H1 (cell line): ENCODE measurements around the gene CD300LB. TPM values are rescaled to one million over a fixed set of nuclear protein-coding genes. Genes with fewer than 3 reads are reported as not detected.

Source experiments
- CTCF ChIA-PET: fragments of 300-600 bp; sonication (Branson Sonifier 250); formaldehyde crosslinking; loops from one replicate; lab custom pipeline; 2021; ENCODE audit not compliant: partially characterized antibody; lab: Charles Lee
- POLR2A ChIA-PET: fragments of 300-600 bp; sonication (Branson Sonifier 250); formaldehyde crosslinking; loops from one replicate; lab custom pipeline; 2021; ENCODE audit warnings: inconsistent platforms; ENCODE audit not compliant: partially characterized antibody; lab: Charles Lee
- DNase-seq, 2 experiments: peaks; one replicate each; pipeline versions ENCODE4 v3.0.0 to v3.0.0-alpha.2; 2010 to 2022; ENCODE audit warnings: low spot score in 2 of 2, low read depth in 1 of 2, mixed read lengths in 1 of 2
- FAIRE-seq: peaks from 2 replicates; lab custom pipeline; 2011; peaks lifted over from hg19 to GRCh38; lab: Jason Lieb, UNC
- H2AFZ ChIP-seq: 2 replicates; pipeline ENCODE4 v1.8.1; 2012; ENCODE audit warnings: low read length, inconsistent platforms
- H2AK5ac ChIP-seq: 2 replicates; pipeline ENCODE4 v1.6.1; 2013; ENCODE audit warnings: low read depth, low read length
- H2BK120ac ChIP-seq: replicated peaks from 2 replicates; pipeline ENCODE3; 2013; ENCODE audit warnings: low read depth, low read length, inconsistent platforms
- H2BK12ac ChIP-seq: 2 replicates; pipeline ENCODE4 v1.6.1; 2013; ENCODE audit warnings: low read depth, low read length
- H2BK15ac ChIP-seq: 2 replicates; pipeline ENCODE4 v1.6.1; 2013; ENCODE audit warnings: low read length
- H2BK20ac ChIP-seq: 2 replicates; pipeline ENCODE4 v1.6.1; 2013; ENCODE audit warnings: low read length
- H2BK5ac ChIP-seq: 2 replicates; pipeline ENCODE4 v1.6.1; 2013; ENCODE audit warnings: low read depth, low read length
- H3K14ac ChIP-seq: 2 replicates; pipeline ENCODE4 v1.6.1; 2013; ENCODE audit warnings: inconsistent platforms; ENCODE audit not compliant: insufficient read length
- H3K18ac ChIP-seq: 2 replicates; pipeline ENCODE4 v1.6.1; 2013; ENCODE audit warnings: low read length; ENCODE audit errors: extremely low read depth
- H3K23ac ChIP-seq: 2 replicates; pipeline ENCODE4 v1.6.1; 2013; ENCODE audit warnings: inconsistent platforms; ENCODE audit not compliant: insufficient read length
- H3K23me2 ChIP-seq: 2 replicates; pipeline ENCODE4 v1.6.1; 2013; ENCODE audit warnings: low read depth, low read length
- H3K27ac ChIP-seq: 2 replicates; pipeline ENCODE4 v1.6.1; 2011; ENCODE audit warnings: low read depth, low read length, inconsistent platforms
- H3K27me3 ChIP-seq, 4 experiments: replicated peaks in 1 of 4; 1 replicate in 1 of 4; 2 replicates in 3 of 4; pipeline versions ENCODE4 v1.6.1 to v1.8.1; 2011 to 2013; ENCODE audit warnings: low read length in 3 of 4, mild to moderate bottlenecking in 3 of 4, inconsistent platforms in 2 of 4, mixed read lengths in 2 of 4, moderate library complexity in 1 of 4; ENCODE audit not compliant: control insufficient read depth in 3 of 4, insufficient read depth in 3 of 4; ENCODE audit errors: extremely low read depth in 1 of 4
- H3K36me3 ChIP-seq, 4 experiments: 2 replicates each; pipeline versions ENCODE4 v1.6.1 to v1.8.1; 2011 to 2013; ENCODE audit warnings: mild to moderate bottlenecking in 4 of 4, low read length in 3 of 4, moderate library complexity in 2 of 4, control low read depth in 1 of 4, inconsistent platforms in 1 of 4; ENCODE audit not compliant: insufficient read depth in 4 of 4, control insufficient read depth in 2 of 4
- H3K4ac ChIP-seq: replicated peaks from 2 replicates; pipeline ENCODE3; 2013; ENCODE audit warnings: low read length, low read depth, mixed read lengths, inconsistent platforms; ENCODE audit not compliant: insufficient read length
- H3K4me1 ChIP-seq, 4 experiments: replicated peaks in 1 of 4; 1 replicate in 1 of 4; 2 replicates in 3 of 4; pipeline versions ENCODE4 v1.6.1 to v1.8.1; 2011 to 2013; ENCODE audit warnings: low read length in 3 of 4, inconsistent platforms in 2 of 4, mixed read lengths in 1 of 4; ENCODE audit not compliant: insufficient read depth in 4 of 4, control insufficient read depth in 3 of 4
- H3K4me2 ChIP-seq, 2 experiments: 2 replicates each; pipeline versions ENCODE4 v1.6.1 to v1.8.1; 2011 to 2013; ENCODE audit warnings: low read depth in 2 of 2, low read length in 2 of 2, control low read depth in 1 of 2, inconsistent platforms in 1 of 2, mild to moderate bottlenecking in 1 of 2; ENCODE audit not compliant: insufficient read depth in 1 of 2
- H3K4me3 ChIP-seq, 4 experiments: fragments of 200-600, 300-600 bp in 1 of 4; sonication (generic), shearing (Covaris generic), sonication (Bioruptor Twin) in 1 of 4; 2 replicates each; pipeline versions ENCODE4 v1.5.1 to v1.8.1; 2011 to 2016; ENCODE audit warnings: low read length in 4 of 4, low read depth in 3 of 4, control low read depth in 2 of 4, inconsistent platforms in 2 of 4, mild to moderate bottlenecking in 2 of 4, mixed read lengths in 1 of 4, moderate library complexity in 1 of 4; ENCODE audit not compliant: insufficient read depth in 2 of 4; ENCODE audit errors: extremely low read depth in 1 of 4
- H3K56ac ChIP-seq: replicated peaks from 2 replicates; pipeline ENCODE3; 2013; ENCODE audit warnings: low read depth, mild to moderate bottlenecking, mixed read lengths, low read length, inconsistent platforms; ENCODE audit not compliant: insufficient read length
- H3K79me1 ChIP-seq: 2 replicates; pipeline ENCODE4 v1.6.1; 2013; ENCODE audit warnings: low read depth, low read length, control low read depth
- H3K79me2 ChIP-seq, 2 experiments: 2 replicates each; pipeline versions ENCODE4 v1.6.1 to v1.8.1; 2012 to 2013; ENCODE audit warnings: low read length in 2 of 2, mild to moderate bottlenecking in 2 of 2, inconsistent platforms in 1 of 2; ENCODE audit not compliant: insufficient read depth in 2 of 2, control insufficient read depth in 1 of 2
- H3K9ac ChIP-seq, 4 experiments: replicated peaks in 1 of 4; 1 replicate in 1 of 4; 2 replicates in 3 of 4; pipeline versions ENCODE4 v1.6.1 to v1.8.1; 2011 to 2013; ENCODE audit warnings: low read depth in 3 of 4, low read length in 3 of 4, control low read depth in 2 of 4, mild to moderate bottlenecking in 2 of 4, moderate library complexity in 2 of 4, inconsistent platforms in 1 of 4; ENCODE audit errors: extremely low read depth in 1 of 4
- H3K9me3 ChIP-seq, 2 experiments: 2 replicates each; pipeline versions ENCODE4 v1.6.1 to v1.8.1; 2012 to 2013; ENCODE audit warnings: mild to moderate bottlenecking in 2 of 2, moderate library complexity in 2 of 2, control low read depth in 1 of 2, inconsistent platforms in 1 of 2, low read depth in 1 of 2, low read length in 1 of 2, mixed read lengths in 1 of 2; ENCODE audit not compliant: insufficient read depth in 2 of 2
- H4K20me1 ChIP-seq, 2 experiments: replicated peaks in 1 of 2; 2 replicates each; pipeline versions ENCODE3 to v1.8.1; 2011 to 2013; ENCODE audit warnings: inconsistent platforms in 2 of 2, low read length in 2 of 2, mild to moderate bottlenecking in 1 of 2; ENCODE audit not compliant: insufficient read depth in 2 of 2, control insufficient read depth in 1 of 2
- H4K5ac ChIP-seq: 2 replicates; pipeline ENCODE4 v1.6.1; 2013; ENCODE audit warnings: low read length, low read depth, mixed read lengths, inconsistent platforms; ENCODE audit not compliant: insufficient read length
- H4K8ac ChIP-seq: 2 replicates; pipeline ENCODE4 v1.8.0; 2013; ENCODE audit warnings: mild to moderate bottlenecking, moderate library complexity, low read length, inconsistent platforms; ENCODE audit not compliant: insufficient read depth; ENCODE audit errors: extremely low read depth
- H4K91ac ChIP-seq: replicated peaks from 2 replicates; pipeline ENCODE3; 2013; ENCODE audit warnings: low read length, mixed read lengths, inconsistent platforms; ENCODE audit not compliant: insufficient read length
- BCL11A ChIP-seq, 2 experiments: IDR thresholded peaks; one replicate each; pipeline ENCODE4 v1.6.1; 2011; ENCODE audit warnings: low read depth in 2 of 2, low read length in 2 of 2, mild to moderate bottlenecking in 2 of 2
- EZH2 ChIP-seq: fragments of 200-600 bp; sonication (generic); IDR thresholded peaks from 2 replicates; pipeline ENCODE4 v1.7.1; 2012; ENCODE audit warnings: low read depth, mild to moderate bottlenecking, moderate library complexity, low read length, inconsistent platforms; ENCODE audit not compliant: severe bottlenecking
- GABPA ChIP-seq: IDR thresholded peaks from 2 replicates; pipeline ENCODE4 v1.6.1; 2011; ENCODE audit warnings: mild to moderate bottlenecking, low read length, moderate library complexity, borderline replicate concordance; ENCODE audit not compliant: insufficient read depth
- JUND ChIP-seq: IDR thresholded peaks from 2 replicates; pipeline ENCODE4 v1.6.1; 2011; ENCODE audit warnings: mild to moderate bottlenecking, improper control_type of control experiment, low read length
- MAFK ChIP-seq: IDR thresholded peaks from 2 replicates; pipeline ENCODE4 v1.6.1; 2012; ENCODE audit warnings: low read depth, mild to moderate bottlenecking, improper control_type of control experiment, low read length
- PHF8 ChIP-seq: fragments of 200-600 bp; sonication (generic); conservative IDR thresholded peaks from 2 replicates; pipeline ENCODE4 v1.7.1; 2012; ENCODE audit warnings: low read depth, mild to moderate bottlenecking, inconsistent platforms, low read length, moderate library complexity
- POLR2AphosphoS5 ChIP-seq: IDR thresholded peaks from 2 replicates; pipeline ENCODE4 v1.6.1; 2011; ENCODE audit warnings: low read depth, low read length
- POU5F1 ChIP-seq: IDR thresholded peaks from 2 replicates; pipeline ENCODE4 v1.6.1; 2011; ENCODE audit warnings: low read depth, mild to moderate bottlenecking, low read length, moderate library complexity
- SP4 ChIP-seq: IDR thresholded peaks from 2 replicates; pipeline ENCODE4 v1.6.1; 2012; ENCODE audit warnings: low read length, inconsistent platforms
- SRF ChIP-seq: IDR thresholded peaks from 2 replicates; pipeline ENCODE4 v1.6.1; 2011; ENCODE audit warnings: mild to moderate bottlenecking, low read depth, low read length, moderate library complexity
- SUZ12 ChIP-seq: fragments of 200-600 bp; sonication (generic); IDR thresholded peaks from 2 replicates; pipeline ENCODE4 v1.6.1; 2012; ENCODE audit warnings: mild to moderate bottlenecking, inconsistent platforms, low read length, moderate library complexity, mixed read lengths
- TEAD4 ChIP-seq: IDR thresholded peaks from 2 replicates; pipeline ENCODE4 v1.6.1; 2012; ENCODE audit warnings: low read depth, low read length, inconsistent platforms, mixed read lengths
- WGBS, 2 experiments: shearing (Covaris generic) in 1 of 2; methylation state at CpG; one replicate each; pipeline versions ENCODE4 v1.1.6 to v1.1.7; 2013 to 2015; ENCODE audit warnings: low lambda C conversion rate in 2 of 2, mixed read lengths in 2 of 2, inconsistent platforms in 1 of 2, low coverage in 1 of 2, missing lambda C conversion rate in 1 of 2; ENCODE audit not compliant: insufficient replicate concordance in 2 of 2, insufficient coverage in 1 of 2, insufficient read length in 1 of 2; ENCODE audit errors: extremely low coverage in 1 of 2, missing lambda C conversion rate in 1 of 2; 5-methylcytosine and 5-hydroxymethylcytosine counted together
- polyA plus RNA-seq, 7 experiments: library from polyadenylated mRNA; depleted of rRNA in 3 of 7; stranded (reverse) in 5 of 7; unstranded in 2 of 7; fragments of >200 nt in 5 of 7; fragments of 200-250 nt in 2 of 7; gene quantifications; 1 replicate in 5 of 7; 2 replicates in 1 of 7; 4 replicates in 1 of 7; pipeline versions ENCODE4 v1.2.1 to v1.2.3, GENCODE V29; 2011 to 2013; ENCODE audit warnings: missing spikeins in 2 of 7, mixed read lengths in 2 of 7
- total RNA-seq: library from RNA; stranded (reverse); fragmentation: NEBNext Ultra II Directional; extraction: Animal tissue kit (Norgen Biotek cat#: 25700); gene quantifications from 2 replicates; pipeline ENCODE4 v1.2.1, GENCODE V29; 2021

CD300LB gene
- total and polyA plus RNA-seq, 2 of the 8 experiments (the other 6 are each of a cell fraction or from before 2014, with no cell fraction given) = not detected

GRCh38 chr17:74515941-74516340, 15.3 kb downstream of the CD300LB start:
- Histone ChIP-seq H2BK5ac (no peak overlapping the region), H4K20me1 (peaks cover 0 to 2% of the 10 kb centered on the region in 2 experiments), H4K5ac (no peak overlapping the region), H3K14ac (no peak overlapping the region), H3K79me1 (no peaks in the 10 kb centered on the region), H3K23me2 (peaks cover 2% of the 10 kb centered on the region; the same call in 1 of the 2 replicates), H3K56ac (no peak overlapping the region), H3K36me3 (no peaks in the 10 kb centered on the region), H4K8ac (no peak overlapping the region), H2BK120ac (no peak overlapping the region), H3K4me3 (no peak overlapping the region), H3K9me3 (peaks cover 15 to 21% of the 10 kb centered on the region in 2 experiments), H2BK12ac (no peak overlapping the region), H4K91ac (no peak overlapping the region), H2AFZ (no peak overlapping the region), H3K9ac (no peak overlapping the region), H2AK5ac (no peak overlapping the region), H2BK20ac (no peak overlapping the region), H3K23ac (no peak overlapping the region), H3K18ac (no peak overlapping the region), H3K4me1 (no peaks in the 10 kb centered on the region), H3K4me2 (no peak overlapping the region), H3K27me3 (peaks cover 0 to 2% (median 0%) of the 10 kb centered on the region in 4 experiments; a peak in 1 of 7 replicates), H3K4ac (no peak overlapping the region), H3K79me2 (no peaks in the 10 kb centered on the region), H2BK15ac (no peak overlapping the region), H3K27ac (no peak overlapping the region)
- DNase-seq (no peak), FAIRE-seq (no peak)
- 79% methylated on average over 4 of the region's 4 CpGs; no CpG with 5 or more reads in 1 of the 2 experiments for WGBS, 2 experiments
- ChIA-PET POLR2A (no interaction called here), CTCF (interaction anchor here (0.9 to 1.7 kb wide), 4 partner anchors 10 to 153 kb away, joined by 3 to 4 read pairs (median 4); no protein-coding TSS in a partner anchor)
- TF ChIP-seq SUZ12 (no peak), POU5F1 (no peak), JUND (no peak), BCL11A (IDR thresholded peaks at IDR 0.05; ENCODE audit: low read depth in 2 of 2, low read length in 2 of 2) (no peak), POLR2AphosphoS5 (no peak), GABPA (no peak), EZH2 (no peak), SRF (no peak), TEAD4 (no peak), SP4 (no peak), MAFK (no peak), PHF8 (no peak)
